WTC11 (cell line): ENCODE data around the gene ARHGEF25. TPM values are rescaled to one million over a fixed set of nuclear protein-coding genes. Genes with fewer than 3 reads are reported as not detected.

Source experiments
- ATAC-seq: fragments of 200-7000 bp; cut with Tn5 transposase; 2 replicates; pipeline ENCODE4 v1.10.0; 2021; ENCODE audit warnings: mild to moderate bottlenecking, moderate library complexity
- CTCF ChIA-PET: fragments of 300-600 bp; sonication (Branson Sonifier 250); formaldehyde crosslinking; loops from one replicate; lab custom pipeline; 2021; ENCODE audit warnings: antibody characterized with exemption; lab: Charles Lee
- POLR2A ChIA-PET: fragments of 350-600 bp; sonication (Branson Sonifier 250); formaldehyde crosslinking; loops from one replicate; lab custom pipeline; 2021; ENCODE audit warnings: antibody characterized with exemption; lab: Charles Lee
- DNase-seq: peaks from one replicate; pipeline ENCODE4 v3.0.0; 2021; ENCODE audit warnings: low spot score
- H3K27ac Mint-ChIP-seq: 2 replicates; pipeline ENCODE4 v1.8.0; 2021; ENCODE audit warnings: mixed read lengths
- H3K27me3 Mint-ChIP-seq: 2 replicates; pipeline ENCODE4 v1.8.0; 2021; ENCODE audit warnings: low read depth, mild to moderate bottlenecking, moderate library complexity, mixed read lengths
- H3K36me3 Mint-ChIP-seq: 2 replicates; pipeline ENCODE4 v1.8.0; 2021; ENCODE audit warnings: mixed read lengths
- H3K4me1 Mint-ChIP-seq: 2 replicates; pipeline ENCODE4 v1.8.0; 2022; ENCODE audit warnings: mixed read lengths
- H3K4me3 Mint-ChIP-seq: 2 replicates; pipeline ENCODE4 v1.8.0; 2021; ENCODE audit warnings: mild to moderate bottlenecking, moderate library complexity, mixed read lengths
- H3K9me3 Mint-ChIP-seq: 2 replicates; pipeline ENCODE4 v1.8.0; 2021; ENCODE audit warnings: mixed read lengths
- CREM ChIP-seq: sonication (generic); formaldehyde crosslinking; IDR thresholded peaks from 2 replicates; pipeline ENCODE4 v1.8.1; 2022; ENCODE audit warnings: mild to moderate bottlenecking, missing genetic modification reagents, moderate library complexity
- ESRRA ChIP-seq: sonication (generic); formaldehyde crosslinking; IDR thresholded peaks from 2 replicates; pipeline ENCODE4 v1.8.1; 2022; ENCODE audit warnings: mild to moderate bottlenecking, missing genetic modification reagents, borderline replicate concordance
- ETV6 ChIP-seq: sonication (generic); formaldehyde crosslinking; IDR thresholded peaks from 2 replicates; pipeline ENCODE4 v1.8.1; 2022; ENCODE audit warnings: mild to moderate bottlenecking, missing genetic modification reagents
- RELA ChIP-seq: sonication (generic); formaldehyde crosslinking; IDR thresholded peaks from 2 replicates; pipeline ENCODE4 v1.8.1; 2022; ENCODE audit warnings: missing genetic modification reagents, mild to moderate bottlenecking, borderline replicate concordance
- SP1 ChIP-seq: sonication (generic); formaldehyde crosslinking; conservative IDR thresholded peaks from 2 replicates; pipeline ENCODE4 v1.8.1; 2022; ENCODE audit warnings: missing genetic modification reagents
- ZNF263 ChIP-seq: sonication (generic); formaldehyde crosslinking; IDR thresholded peaks from 2 replicates; pipeline ENCODE4 v1.8.1; 2022; ENCODE audit warnings: low read depth, mild to moderate bottlenecking, moderate library complexity, missing genetic modification reagents
- total RNA-seq: library from RNA; stranded (reverse); gene quantifications from 3 replicates; pipeline ENCODE4 v1.2.3, GENCODE V29; 2021
- TF ChIP-seq, protein P1 (sequence below): sonication (generic); formaldehyde crosslinking; IDR thresholded peaks from 2 replicates; pipeline ENCODE4 v1.8.0; 2023; ENCODE audit warnings: missing genetic modification reagents
- TF ChIP-seq, protein P2 (sequence below): sonication (generic); formaldehyde crosslinking; IDR thresholded peaks from 2 replicates; pipeline ENCODE4 v1.8.0; 2022; ENCODE audit warnings: missing genetic modification reagents
- TF ChIP-seq, protein P3 (sequence below): sonication (generic); formaldehyde crosslinking; IDR thresholded peaks from 2 replicates; pipeline ENCODE4 v1.8.1; 2023; ENCODE audit warnings: mild to moderate bottlenecking, moderate library complexity, missing genetic modification reagents
- TF ChIP-seq, protein P4 (sequence below): sonication (generic); formaldehyde crosslinking; conservative IDR thresholded peaks from 2 replicates; pipeline ENCODE4 v1.8.1; 2022; ENCODE audit warnings: mild to moderate bottlenecking, missing genetic modification reagents
- TF ChIP-seq, protein P5 (sequence below): fragments of 250-450 bp; sonication (Bioruptor Pico); IDR thresholded peaks from 2 replicates; pipeline ENCODE4 v1.9.0; 2021; ENCODE audit warnings: mild to moderate bottlenecking
- TF ChIP-seq, protein P6 (sequence below): fragments of 250-450 bp; sonication (Bioruptor Pico); IDR thresholded peaks from 2 replicates; pipeline ENCODE4 v1.8.0; 2021; ENCODE audit warnings: mild to moderate bottlenecking
- TF ChIP-seq, protein P7 (sequence below): sonication (generic); formaldehyde crosslinking; conservative IDR thresholded peaks from 2 replicates; pipeline ENCODE4 v1.8.1; 2023; ENCODE audit warnings: mild to moderate bottlenecking, low read depth, missing genetic modification reagents, moderate library complexity
- TF ChIP-seq, protein P8 (sequence below): sonication (generic); formaldehyde crosslinking; IDR thresholded peaks from 2 replicates; pipeline ENCODE4 v1.8.1; 2023; ENCODE audit warnings: mild to moderate bottlenecking, missing genetic modification reagents, moderate library complexity

Gene ARHGEF25
- total RNA-seq, 1 experiment from 2014 or later = 11.9 TPM

DNA sequence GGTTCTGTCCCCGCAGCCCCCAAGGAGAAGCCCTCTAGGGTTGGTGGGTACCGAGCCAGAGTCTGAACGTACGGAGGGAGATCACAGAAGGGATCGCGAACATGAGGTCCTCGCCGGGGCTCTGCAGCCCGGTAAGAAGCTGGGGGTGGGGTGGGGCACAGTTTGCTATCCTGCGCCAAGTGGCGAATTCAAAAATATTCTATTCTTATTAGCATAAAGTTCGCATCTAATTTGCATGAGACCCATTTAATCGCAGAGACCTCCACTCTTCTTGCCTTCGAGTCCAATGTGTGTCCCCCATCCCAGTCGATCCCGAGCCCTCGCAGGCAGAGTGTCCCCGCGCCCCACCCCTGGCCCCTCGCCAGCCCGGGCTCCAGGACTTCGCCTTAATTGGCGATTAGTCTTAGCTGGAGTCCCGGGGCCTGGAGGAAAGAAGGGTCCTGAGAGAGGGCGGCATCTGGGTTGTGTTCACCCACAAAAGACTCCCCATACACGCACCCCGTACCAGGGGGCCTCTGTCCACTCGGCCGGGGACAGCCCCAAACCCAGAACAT lies 604 bp upstream of the ARHGEF25 start:
- H3K27ac Mint-ChIP-seq = no peak overlapping the region

More for the DNA sequence above, 604 bp upstream of the ARHGEF25 start:
- peak overlapping the region; percentile 87 for H3K4me3 Mint-ChIP-seq
- ChIA-PET POLR2A (interaction anchor here (0.7 to 2.0 kb wide), 2 partner anchors 10 to 20 kb away, joined by 4 to 11 read pairs; partner anchors contain the start of gene PIP4K2C), CTCF (interaction anchor here (0.6 to 5.4 kb wide), 13 partner anchors 10 to 1051 kb away, joined by 3 to 34 read pairs (median 3); partner anchors contain the start of genes B4GALNT1, CYP27B1, OS9 and PIP4K2C)
- H3K4me1 Mint-ChIP-seq = peaks cover 39% of the 10 kb centered on the region
- ATAC-seq (peak; percentile 4), DNase-seq (no peak)
- H3K36me3 Mint-ChIP-seq = peaks cover 12% of the 10 kb centered on the region
- H3K27me3 Mint-ChIP-seq = peaks cover 46% of the 10 kb centered on the region
- no peaks in the 10 kb centered on the region for H3K9me3 Mint-ChIP-seq
- TF ChIP-seq, protein P1, sequence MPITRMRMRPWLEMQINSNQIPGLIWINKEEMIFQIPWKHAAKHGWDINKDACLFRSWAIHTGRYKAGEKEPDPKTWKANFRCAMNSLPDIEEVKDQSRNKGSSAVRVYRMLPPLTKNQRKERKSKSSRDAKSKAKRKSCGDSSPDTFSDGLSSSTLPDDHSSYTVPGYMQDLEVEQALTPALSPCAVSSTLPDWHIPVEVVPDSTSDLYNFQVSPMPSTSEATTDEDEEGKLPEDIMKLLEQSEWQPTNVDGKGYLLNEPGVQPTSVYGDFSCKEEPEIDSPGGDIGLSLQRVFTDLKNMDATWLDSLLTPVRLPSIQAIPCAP (CRISPR knock-in tag) = no peak
- TF ChIP-seq, protein P2, sequence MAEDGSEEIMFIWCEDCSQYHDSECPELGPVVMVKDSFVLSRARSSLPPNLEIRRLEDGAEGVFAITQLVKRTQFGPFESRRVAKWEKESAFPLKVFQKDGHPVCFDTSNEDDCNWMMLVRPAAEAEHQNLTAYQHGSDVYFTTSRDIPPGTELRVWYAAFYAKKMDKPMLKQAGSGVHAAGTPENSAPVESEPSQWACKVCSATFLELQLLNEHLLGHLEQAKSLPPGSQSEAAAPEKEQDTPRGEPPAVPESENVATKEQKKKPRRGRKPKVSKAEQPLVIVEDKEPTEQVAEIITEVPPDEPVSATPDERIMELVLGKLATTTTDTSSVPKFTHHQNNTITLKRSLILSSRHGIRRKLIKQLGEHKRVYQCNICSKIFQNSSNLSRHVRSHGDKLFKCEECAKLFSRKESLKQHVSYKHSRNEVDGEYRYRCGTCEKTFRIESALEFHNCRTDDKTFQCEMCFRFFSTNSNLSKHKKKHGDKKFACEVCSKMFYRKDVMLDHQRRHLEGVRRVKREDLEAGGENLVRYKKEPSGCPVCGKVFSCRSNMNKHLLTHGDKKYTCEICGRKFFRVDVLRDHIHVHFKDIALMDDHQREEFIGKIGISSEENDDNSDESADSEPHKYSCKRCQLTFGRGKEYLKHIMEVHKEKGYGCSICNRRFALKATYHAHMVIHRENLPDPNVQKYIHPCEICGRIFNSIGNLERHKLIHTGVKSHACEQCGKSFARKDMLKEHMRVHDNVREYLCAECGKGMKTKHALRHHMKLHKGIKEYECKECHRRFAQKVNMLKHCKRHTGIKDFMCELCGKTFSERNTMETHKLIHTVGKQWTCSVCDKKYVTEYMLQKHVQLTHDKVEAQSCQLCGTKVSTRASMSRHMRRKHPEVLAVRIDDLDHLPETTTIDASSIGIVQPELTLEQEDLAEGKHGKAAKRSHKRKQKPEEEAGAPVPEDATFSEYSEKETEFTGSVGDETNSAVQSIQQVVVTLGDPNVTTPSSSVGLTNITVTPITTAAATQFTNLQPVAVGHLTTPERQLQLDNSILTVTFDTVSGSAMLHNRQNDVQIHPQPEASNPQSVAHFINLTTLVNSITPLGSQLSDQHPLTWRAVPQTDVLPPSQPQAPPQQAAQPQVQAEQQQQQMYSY = no peak
- TF ChIP-seq RELA (CRISPR knock-in tag) (no peak), ZNF263 (CRISPR knock-in tag) (no peak), ESRRA (no peak), ETV6 (no peak), SP1 (CRISPR knock-in tag) (no peak), CREM (CRISPR knock-in tag) (no peak)
- TF ChIP-seq, protein P3, sequence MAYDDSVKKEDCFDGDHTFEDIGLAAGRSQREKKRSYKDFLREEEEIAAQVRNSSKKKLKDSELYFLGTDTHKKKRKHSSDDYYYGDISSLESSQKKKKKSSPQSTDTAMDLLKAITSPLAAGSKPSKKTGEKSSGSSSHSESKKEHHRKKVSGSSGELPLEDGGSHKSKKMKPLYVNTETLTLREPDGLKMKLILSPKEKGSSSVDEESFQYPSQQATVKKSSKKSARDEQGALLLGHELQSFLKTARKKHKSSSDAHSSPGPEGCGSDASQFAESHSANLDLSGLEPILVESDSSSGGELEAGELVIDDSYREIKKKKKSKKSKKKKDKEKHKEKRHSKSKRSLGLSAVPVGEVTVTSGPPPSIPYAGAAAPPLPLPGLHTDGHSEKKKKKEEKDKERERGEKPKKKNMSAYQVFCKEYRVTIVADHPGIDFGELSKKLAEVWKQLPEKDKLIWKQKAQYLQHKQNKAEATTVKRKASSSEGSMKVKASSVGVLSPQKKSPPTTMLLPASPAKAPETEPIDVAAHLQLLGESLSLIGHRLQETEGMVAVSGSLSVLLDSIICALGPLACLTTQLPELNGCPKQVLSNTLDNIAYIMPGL = no peak
- TF ChIP-seq, protein P4, sequence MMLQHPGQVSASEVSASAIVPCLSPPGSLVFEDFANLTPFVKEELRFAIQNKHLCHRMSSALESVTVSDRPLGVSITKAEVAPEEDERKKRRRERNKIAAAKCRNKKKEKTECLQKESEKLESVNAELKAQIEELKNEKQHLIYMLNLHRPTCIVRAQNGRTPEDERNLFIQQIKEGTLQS (CRISPR knock-in tag) = no peak
- TF ChIP-seq, protein P5, sequence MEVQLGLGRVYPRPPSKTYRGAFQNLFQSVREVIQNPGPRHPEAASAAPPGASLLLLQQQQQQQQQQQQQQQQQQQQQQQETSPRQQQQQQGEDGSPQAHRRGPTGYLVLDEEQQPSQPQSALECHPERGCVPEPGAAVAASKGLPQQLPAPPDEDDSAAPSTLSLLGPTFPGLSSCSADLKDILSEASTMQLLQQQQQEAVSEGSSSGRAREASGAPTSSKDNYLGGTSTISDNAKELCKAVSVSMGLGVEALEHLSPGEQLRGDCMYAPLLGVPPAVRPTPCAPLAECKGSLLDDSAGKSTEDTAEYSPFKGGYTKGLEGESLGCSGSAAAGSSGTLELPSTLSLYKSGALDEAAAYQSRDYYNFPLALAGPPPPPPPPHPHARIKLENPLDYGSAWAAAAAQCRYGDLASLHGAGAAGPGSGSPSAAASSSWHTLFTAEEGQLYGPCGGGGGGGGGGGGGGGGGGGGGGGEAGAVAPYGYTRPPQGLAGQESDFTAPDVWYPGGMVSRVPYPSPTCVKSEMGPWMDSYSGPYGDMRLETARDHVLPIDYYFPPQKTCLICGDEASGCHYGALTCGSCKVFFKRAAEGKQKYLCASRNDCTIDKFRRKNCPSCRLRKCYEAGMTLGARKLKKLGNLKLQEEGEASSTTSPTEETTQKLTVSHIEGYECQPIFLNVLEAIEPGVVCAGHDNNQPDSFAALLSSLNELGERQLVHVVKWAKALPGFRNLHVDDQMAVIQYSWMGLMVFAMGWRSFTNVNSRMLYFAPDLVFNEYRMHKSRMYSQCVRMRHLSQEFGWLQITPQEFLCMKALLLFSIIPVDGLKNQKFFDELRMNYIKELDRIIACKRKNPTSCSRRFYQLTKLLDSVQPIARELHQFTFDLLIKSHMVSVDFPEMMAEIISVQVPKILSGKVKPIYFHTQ (CRISPR knock-in tag) = no peak
- TF ChIP-seq, protein P6, sequence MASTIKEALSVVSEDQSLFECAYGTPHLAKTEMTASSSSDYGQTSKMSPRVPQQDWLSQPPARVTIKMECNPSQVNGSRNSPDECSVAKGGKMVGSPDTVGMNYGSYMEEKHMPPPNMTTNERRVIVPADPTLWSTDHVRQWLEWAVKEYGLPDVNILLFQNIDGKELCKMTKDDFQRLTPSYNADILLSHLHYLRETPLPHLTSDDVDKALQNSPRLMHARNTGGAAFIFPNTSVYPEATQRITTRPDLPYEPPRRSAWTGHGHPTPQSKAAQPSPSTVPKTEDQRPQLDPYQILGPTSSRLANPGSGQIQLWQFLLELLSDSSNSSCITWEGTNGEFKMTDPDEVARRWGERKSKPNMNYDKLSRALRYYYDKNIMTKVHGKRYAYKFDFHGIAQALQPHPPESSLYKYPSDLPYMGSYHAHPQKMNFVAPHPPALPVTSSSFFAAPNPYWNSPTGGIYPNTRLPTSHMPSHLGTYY (CRISPR knock-in tag) = no peak
- TF ChIP-seq, protein P7, sequence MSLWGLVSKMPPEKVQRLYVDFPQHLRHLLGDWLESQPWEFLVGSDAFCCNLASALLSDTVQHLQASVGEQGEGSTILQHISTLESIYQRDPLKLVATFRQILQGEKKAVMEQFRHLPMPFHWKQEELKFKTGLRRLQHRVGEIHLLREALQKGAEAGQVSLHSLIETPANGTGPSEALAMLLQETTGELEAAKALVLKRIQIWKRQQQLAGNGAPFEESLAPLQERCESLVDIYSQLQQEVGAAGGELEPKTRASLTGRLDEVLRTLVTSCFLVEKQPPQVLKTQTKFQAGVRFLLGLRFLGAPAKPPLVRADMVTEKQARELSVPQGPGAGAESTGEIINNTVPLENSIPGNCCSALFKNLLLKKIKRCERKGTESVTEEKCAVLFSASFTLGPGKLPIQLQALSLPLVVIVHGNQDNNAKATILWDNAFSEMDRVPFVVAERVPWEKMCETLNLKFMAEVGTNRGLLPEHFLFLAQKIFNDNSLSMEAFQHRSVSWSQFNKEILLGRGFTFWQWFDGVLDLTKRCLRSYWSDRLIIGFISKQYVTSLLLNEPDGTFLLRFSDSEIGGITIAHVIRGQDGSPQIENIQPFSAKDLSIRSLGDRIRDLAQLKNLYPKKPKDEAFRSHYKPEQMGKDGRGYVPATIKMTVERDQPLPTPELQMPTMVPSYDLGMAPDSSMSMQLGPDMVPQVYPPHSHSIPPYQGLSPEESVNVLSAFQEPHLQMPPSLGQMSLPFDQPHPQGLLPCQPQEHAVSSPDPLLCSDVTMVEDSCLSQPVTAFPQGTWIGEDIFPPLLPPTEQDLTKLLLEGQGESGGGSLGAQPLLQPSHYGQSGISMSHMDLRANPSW (CRISPR knock-in tag) = no peak
- TF ChIP-seq, protein P8, sequence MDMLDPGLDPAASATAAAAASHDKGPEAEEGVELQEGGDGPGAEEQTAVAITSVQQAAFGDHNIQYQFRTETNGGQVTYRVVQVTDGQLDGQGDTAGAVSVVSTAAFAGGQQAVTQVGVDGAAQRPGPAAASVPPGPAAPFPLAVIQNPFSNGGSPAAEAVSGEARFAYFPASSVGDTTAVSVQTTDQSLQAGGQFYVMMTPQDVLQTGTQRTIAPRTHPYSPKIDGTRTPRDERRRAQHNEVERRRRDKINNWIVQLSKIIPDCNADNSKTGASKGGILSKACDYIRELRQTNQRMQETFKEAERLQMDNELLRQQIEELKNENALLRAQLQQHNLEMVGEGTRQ (CRISPR knock-in tag) = no peak
- TF ChIP-seq, all 79 proteins: peak for 0
